Liver (tissue), 3 donors: ENCODE results near the gene GBE1.

Source experiments
- JUND ChIP-seq, 2 donors: IDR thresholded peaks; 2 replicates each; pipeline ENCODE4 v1.6.1; 2016; ENCODE audit warnings: antibody characterized with exemption in 2 of 2
- RAD21 ChIP-seq, 2 donors: IDR thresholded peaks; 2 replicates each; pipeline ENCODE4 v1.6.1; 2016; ENCODE audit warnings: antibody characterized with exemption in 2 of 2, mild to moderate bottlenecking in 2 of 2
- RXRA ChIP-seq, 2 donors: IDR thresholded peaks; 2 replicates each; pipeline ENCODE4 v1.6.1; 2017 to 2018; ENCODE audit warnings: antibody characterized with exemption in 2 of 2, mild to moderate bottlenecking in 1 of 2
- TAF1 ChIP-seq: conservative IDR thresholded peaks from 2 replicates; pipeline ENCODE4 v1.6.1; 2016; ENCODE audit warnings: antibody characterized with exemption, mild to moderate bottlenecking
- TF ChIP-seq, protein P1 (sequence below): fragments of 150-350 bp; IDR thresholded peaks from 2 replicates; pipeline ENCODE4 v1.5.1; 2017; ENCODE audit warnings: improper control_type of control experiment, low read depth, low read length; ENCODE audit not compliant: missing input control
- TF ChIP-seq, protein P2 (sequence below): IDR thresholded peaks from 2 replicates; pipeline ENCODE4 v1.6.1; 2016; ENCODE audit warnings: antibody characterized with exemption, mild to moderate bottlenecking
- donor health status: healthy.
- donor health status: healthy.

DNA sequence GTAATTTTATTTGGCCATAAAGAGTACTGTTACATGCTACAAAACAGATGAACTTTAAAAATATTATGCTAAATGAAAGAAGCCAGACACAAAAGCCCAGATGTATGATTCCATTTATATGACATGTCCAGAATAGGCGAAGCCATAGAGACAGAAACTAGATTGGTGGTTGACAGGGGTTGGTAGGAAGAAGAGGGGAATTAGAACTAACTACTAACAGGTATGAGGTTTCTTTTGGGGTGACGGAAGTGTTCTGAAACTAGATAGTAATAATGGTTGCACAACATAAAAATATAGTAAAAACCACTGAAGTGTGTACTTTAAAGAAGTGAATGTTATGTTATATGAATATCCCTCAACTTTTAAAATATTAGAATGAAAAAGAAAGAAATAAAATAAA is 66.1 kb downstream of the GBE1 start:
- TF ChIP-seq, protein P1, sequence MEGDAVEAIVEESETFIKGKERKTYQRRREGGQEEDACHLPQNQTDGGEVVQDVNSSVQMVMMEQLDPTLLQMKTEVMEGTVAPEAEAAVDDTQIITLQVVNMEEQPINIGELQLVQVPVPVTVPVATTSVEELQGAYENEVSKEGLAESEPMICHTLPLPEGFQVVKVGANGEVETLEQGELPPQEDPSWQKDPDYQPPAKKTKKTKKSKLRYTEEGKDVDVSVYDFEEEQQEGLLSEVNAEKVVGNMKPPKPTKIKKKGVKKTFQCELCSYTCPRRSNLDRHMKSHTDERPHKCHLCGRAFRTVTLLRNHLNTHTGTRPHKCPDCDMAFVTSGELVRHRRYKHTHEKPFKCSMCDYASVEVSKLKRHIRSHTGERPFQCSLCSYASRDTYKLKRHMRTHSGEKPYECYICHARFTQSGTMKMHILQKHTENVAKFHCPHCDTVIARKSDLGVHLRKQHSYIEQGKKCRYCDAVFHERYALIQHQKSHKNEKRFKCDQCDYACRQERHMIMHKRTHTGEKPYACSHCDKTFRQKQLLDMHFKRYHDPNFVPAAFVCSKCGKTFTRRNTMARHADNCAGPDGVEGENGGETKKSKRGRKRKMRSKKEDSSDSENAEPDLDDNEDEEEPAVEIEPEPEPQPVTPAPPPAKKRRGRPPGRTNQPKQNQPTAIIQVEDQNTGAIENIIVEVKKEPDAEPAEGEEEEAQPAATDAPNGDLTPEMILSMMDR, result no peak
- no peak for TF ChIP-seq JUND (IDR thresholded peaks at IDR 0.05)
- no peak for TF ChIP-seq RXRA (IDR thresholded peaks at IDR 0.05)
- TF ChIP-seq, protein P2, sequence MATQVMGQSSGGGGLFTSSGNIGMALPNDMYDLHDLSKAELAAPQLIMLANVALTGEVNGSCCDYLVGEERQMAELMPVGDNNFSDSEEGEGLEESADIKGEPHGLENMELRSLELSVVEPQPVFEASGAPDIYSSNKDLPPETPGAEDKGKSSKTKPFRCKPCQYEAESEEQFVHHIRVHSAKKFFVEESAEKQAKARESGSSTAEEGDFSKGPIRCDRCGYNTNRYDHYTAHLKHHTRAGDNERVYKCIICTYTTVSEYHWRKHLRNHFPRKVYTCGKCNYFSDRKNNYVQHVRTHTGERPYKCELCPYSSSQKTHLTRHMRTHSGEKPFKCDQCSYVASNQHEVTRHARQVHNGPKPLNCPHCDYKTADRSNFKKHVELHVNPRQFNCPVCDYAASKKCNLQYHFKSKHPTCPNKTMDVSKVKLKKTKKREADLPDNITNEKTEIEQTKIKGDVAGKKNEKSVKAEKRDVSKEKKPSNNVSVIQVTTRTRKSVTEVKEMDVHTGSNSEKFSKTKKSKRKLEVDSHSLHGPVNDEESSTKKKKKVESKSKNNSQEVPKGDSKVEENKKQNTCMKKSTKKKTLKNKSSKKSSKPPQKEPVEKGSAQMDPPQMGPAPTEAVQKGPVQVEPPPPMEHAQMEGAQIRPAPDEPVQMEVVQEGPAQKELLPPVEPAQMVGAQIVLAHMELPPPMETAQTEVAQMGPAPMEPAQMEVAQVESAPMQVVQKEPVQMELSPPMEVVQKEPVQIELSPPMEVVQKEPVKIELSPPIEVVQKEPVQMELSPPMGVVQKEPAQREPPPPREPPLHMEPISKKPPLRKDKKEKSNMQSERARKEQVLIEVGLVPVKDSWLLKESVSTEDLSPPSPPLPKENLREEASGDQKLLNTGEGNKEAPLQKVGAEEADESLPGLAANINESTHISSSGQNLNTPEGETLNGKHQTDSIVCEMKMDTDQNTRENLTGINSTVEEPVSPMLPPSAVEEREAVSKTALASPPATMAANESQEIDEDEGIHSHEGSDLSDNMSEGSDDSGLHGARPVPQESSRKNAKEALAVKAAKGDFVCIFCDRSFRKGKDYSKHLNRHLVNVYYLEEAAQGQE, result no peak
- no peak for TF ChIP-seq TAF1
- no peak for TF ChIP-seq RAD21 (IDR thresholded peaks at IDR 0.05)
